ENCODE data around the gene SNRNP27. TPM values are rescaled to one million over a fixed set of nuclear protein-coding genes. Genes with fewer than 3 reads are reported as not detected.

Gene SNRNP27
- total and polyA plus RNA-seq, 9 of the 15 experiments (the other 6 are each of a cell fraction or from before 2014, with no cell fraction given), result 29.2 to 102 (median 65.7) TPM

- TF ChIP-seq ARID4B (CRISPR knock-in tag; IDR thresholded peaks at IDR 0.05), result no peak
- no peak for TF ChIP-seq ZBED1 (IDR thresholded peaks at IDR 0.05)
- peak; percentile 85 for TF ChIP-seq CEBPB (tag; IDR thresholded peaks at IDR 0.05)
- TF ChIP-seq, protein P1, sequence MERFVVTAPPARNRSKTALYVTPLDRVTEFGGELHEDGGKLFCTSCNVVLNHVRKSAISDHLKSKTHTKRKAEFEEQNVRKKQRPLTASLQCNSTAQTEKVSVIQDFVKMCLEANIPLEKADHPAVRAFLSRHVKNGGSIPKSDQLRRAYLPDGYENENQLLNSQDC (CRISPR knock-in tag; IDR thresholded peaks at IDR 0.05), result no peak
- TF ChIP-seq RNF2 (IDR thresholded peaks at IDR 0.05), result no peak
- TF ChIP-seq PRPF4 (IDR thresholded peaks at IDR 0.05; ENCODE audit: insufficient read depth, low read depth, low read length, poor library complexity, severe bottlenecking), result no peak
- TF ChIP-seq CBFB (CRISPR knock-in tag; IDR thresholded peaks at IDR 0.05), result no peak
- no peak for TF ChIP-seq BCOR (IDR thresholded peaks at IDR 0.05)
- no peak for TF ChIP-seq COPS2 (conservative IDR thresholded peaks at IDR 0.05)
- no peak for TF ChIP-seq BCL6 (CRISPR knock-in tag; IDR thresholded peaks at IDR 0.05)
- no peak for TF ChIP-seq ZNF780A (CRISPR knock-in tag; IDR thresholded peaks at IDR 0.05)
- TF ChIP-seq NR2C2 (CRISPR knock-in tag; IDR thresholded peaks at IDR 0.05), result no peak
- TF ChIP-seq NR2C2 (tag; IDR thresholded peaks at IDR 0.05), result peak; percentile 34; the same call in 1 of the 2 replicates
- TF ChIP-seq ZNF639 (CRISPR knock-in tag; conservative IDR thresholded peaks at IDR 0.05 in 1 of 2, IDR thresholded peaks at IDR 0.05 in 1 of 2), result no peak
- no peak for TF ChIP-seq ZHX1 (conservative IDR thresholded peaks at IDR 0.05; ENCODE audit: low read length)
- no peak for TF ChIP-seq ZKSCAN3 (CRISPR knock-in tag; IDR thresholded peaks at IDR 0.05)
- TF ChIP-seq E2F3 (CRISPR knock-in tag; IDR thresholded peaks at IDR 0.05), result no peak
- TF ChIP-seq, protein P2, sequence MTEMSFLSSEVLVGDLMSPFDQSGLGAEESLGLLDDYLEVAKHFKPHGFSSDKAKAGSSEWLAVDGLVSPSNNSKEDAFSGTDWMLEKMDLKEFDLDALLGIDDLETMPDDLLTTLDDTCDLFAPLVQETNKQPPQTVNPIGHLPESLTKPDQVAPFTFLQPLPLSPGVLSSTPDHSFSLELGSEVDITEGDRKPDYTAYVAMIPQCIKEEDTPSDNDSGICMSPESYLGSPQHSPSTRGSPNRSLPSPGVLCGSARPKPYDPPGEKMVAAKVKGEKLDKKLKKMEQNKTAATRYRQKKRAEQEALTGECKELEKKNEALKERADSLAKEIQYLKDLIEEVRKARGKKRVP (CRISPR knock-in tag; IDR thresholded peaks at IDR 0.05), result peak; percentile 68; the same call in 1 of the 2 replicates
- TF ChIP-seq ZNF175 (CRISPR knock-in tag; IDR thresholded peaks at IDR 0.05; ENCODE audit: low read depth), result peak; percentile 28; the same call in 1 of the 2 replicates
- no peak for TF ChIP-seq TCF3 (CRISPR knock-in tag; IDR thresholded peaks at IDR 0.05)
Observed at GRCh38 chr2:69926849-69927515, 33.2 kb downstream of the SNRNP27 start (continued).
